GM12878 (cell line): Measurements from ENCODE around the gene DUS3L. TPM values are rescaled to one million over a fixed set of nuclear protein-coding genes. Genes with fewer than 3 reads are reported as not detected.

Experiments used
- ATAC-seq: fragments of 200-7000 bp; cut with Tn5 transposase; 3 replicates; pipeline ENCODE4 v1.9.1; 2020; ENCODE audit warnings: mild to moderate bottlenecking, moderate library complexity
- BruUV-seq: library from RNA; stranded (reverse); fragments of 400-500 nt; replicated peaks from 2 replicates; lab custom pipeline; 2021; lab: Mats Ljungman, UMichigan
- CTCF ChIA-PET: fragments of 300-600 bp; sonication (Branson Sonifier 250); formaldehyde crosslinking; extraction: SDS; loops from one replicate; lab custom pipeline; 2021; ENCODE audit warnings: inconsistent platforms; lab: Yijun Ruan, JAX
- POLR2A ChIA-PET: fragments of 350-600 bp; formaldehyde crosslinking; extraction: SDS; loops from one replicate; lab custom pipeline; 2021; ENCODE audit warnings: inconsistent platforms; lab: Charles Lee
- RAD21 ChIA-PET: fragments of 300-600 bp; sonication (Branson Sonifier 250); formaldehyde crosslinking; loops from one replicate; lab custom pipeline; 2023; ENCODE audit warnings: antibody characterized with exemption; ENCODE audit not compliant: unreplicated experiment; lab: Charles Lee
- SMC1A ChIA-PET: fragments of 300-600 bp; sonication (Branson Sonifier 250); formaldehyde crosslinking; loops from one replicate; lab custom pipeline; 2023; ENCODE audit not compliant: unreplicated experiment, uncharacterized antibody; lab: Charles Lee
- DNase-seq: peaks from one replicate; pipeline ENCODE4 v3.0.0-alpha.2; 2011; ENCODE audit warnings: low read depth, low spot score
- FAIRE-seq: peaks from 3 replicates; lab custom pipeline; 2011; peaks lifted over from hg19 to GRCh38; lab: Jason Lieb, UNC
- H2AFZ ChIP-seq: 2 replicates; pipeline ENCODE4 v1.6.0; 2011; ENCODE audit warnings: low read depth, low read length, control low read depth; ENCODE audit not compliant: control insufficient read depth
- H3K27ac ChIP-seq: 2 replicates; pipeline ENCODE4 v1.5.1; 2011; ENCODE audit warnings: control low read depth; ENCODE audit not compliant: control insufficient read depth, insufficient read depth
- H3K27me3 ChIP-seq, 2 experiments: replicated peaks in 1 of 2; 2 replicates each; pipeline versions ENCODE4 v1.6.0 to v1.6.1; 2011; ENCODE audit warnings: low read length in 1 of 2; ENCODE audit not compliant: control insufficient read depth in 2 of 2, insufficient read depth in 2 of 2
- H3K36me3 ChIP-seq, 2 experiments: 2 replicates each; pipeline ENCODE4 v1.5.1; 2011; ENCODE audit warnings: low read length in 1 of 2; ENCODE audit not compliant: control insufficient read depth in 2 of 2, insufficient read depth in 2 of 2
- H3K4me1 ChIP-seq: 2 replicates; pipeline ENCODE4 v1.6.1; 2011; ENCODE audit warnings: mild to moderate bottlenecking, low read length, moderate library complexity, mixed read lengths; ENCODE audit not compliant: control insufficient read depth, insufficient read depth
- H3K4me2 ChIP-seq: 2 replicates; pipeline ENCODE4 v1.6.0; 2011; ENCODE audit warnings: control low read depth; ENCODE audit not compliant: control insufficient read depth, insufficient read depth
- H3K4me3 ChIP-seq: fragments of 200-600 bp; sonication (generic); 2 replicates; pipeline ENCODE4 v1.5.1; 2016
- H3K79me2 ChIP-seq: 2 replicates; pipeline ENCODE4 v1.6.0; 2011; ENCODE audit warnings: low read length; ENCODE audit not compliant: control insufficient read depth, insufficient read depth
- H3K9ac ChIP-seq: 2 replicates; pipeline ENCODE4 v1.8.0; 2011; ENCODE audit warnings: low read length, control low read depth, mixed read lengths; ENCODE audit not compliant: control insufficient read depth, insufficient read depth
- H3K9me3 ChIP-seq: replicated peaks from 3 replicates; pipeline ENCODE4 v1.5.1; 2011; ENCODE audit warnings: mild to moderate bottlenecking, low read length; ENCODE audit not compliant: control insufficient read depth, insufficient read depth
- H4K20me1 ChIP-seq: 2 replicates; pipeline ENCODE4 v1.6.0; 2011; ENCODE audit not compliant: control insufficient read depth, insufficient read depth
- MYC ChIP-seq: IDR thresholded peaks from 2 replicates; pipeline ENCODE4 v1.6.1; 2011; ENCODE audit warnings: mild to moderate bottlenecking, low read length, moderate library complexity, inconsistent platforms; ENCODE audit not compliant: insufficient read depth, insufficient replicate concordance, insufficient read length, severe bottlenecking
- NR2F1 ChIP-seq: fragments of 450-650 bp; conservative IDR thresholded peaks from 2 replicates; pipeline ENCODE4 v1.6.1; 2017; ENCODE audit warnings: mild to moderate bottlenecking
- RCOR1 ChIP-seq: conservative IDR thresholded peaks from 2 replicates; pipeline ENCODE4 v1.6.1; 2012; ENCODE audit warnings: low read depth, low read length, improper control_type of control experiment
- TCF3 ChIP-seq: IDR thresholded peaks from 2 replicates; pipeline ENCODE4 v1.6.1; 2012; ENCODE audit warnings: low read depth, mild to moderate bottlenecking, low read length, borderline replicate concordance; ENCODE audit not compliant: insufficient read depth
- WGBS: methylation state at CpG from one replicate; pipeline ENCODE4 v1.1.6; 2016; ENCODE audit warnings: low lambda C conversion rate; ENCODE audit not compliant: insufficient replicate concordance, insufficient coverage; ENCODE audit errors: missing lambda C conversion rate; 5-methylcytosine and 5-hydroxymethylcytosine counted together
- in situ Hi-C: fragments of 300-500 bp; cut with MboI; formaldehyde crosslinking; loops from 9 replicates; pipeline ENCODE4 v1.14.3; 2018; ENCODE audit warnings: mixed read lengths
- intact Hi-C: fragments of 100-400 bp; cut with micrococcal nuclease; formaldehyde crosslinking; loops from one replicate; pipeline ENCODE4 v1.14.2; 2022; ENCODE audit not compliant: unreplicated experiment
- polyA plus RNA-seq, 11 experiments: library from polyadenylated mRNA; depleted of rRNA in 4 of 11; unstranded in 6 of 11; stranded (reverse) in 5 of 11; fragments of >200 nt; fragmentation: Nextera tagmentation in 4 of 11; fragmentation: Illumina TruSeq in 1 of 11; extraction: Ambion mirVana in 4 of 11; extraction: Trizol in 1 of 11; gene quantifications; 1 replicate in 1 of 11; 2 replicates in 10 of 11; pipeline versions ENCODE4 v1.2.1 to v1.2.3, GENCODE V29; 2011 to 2016; ENCODE audit warnings: inconsistent platforms in 2 of 11, missing spikeins in 2 of 11, low read depth in 1 of 11
- total RNA-seq, 4 experiments: library from RNA; depleted of rRNA in 3 of 4; stranded (reverse); fragments of >200 nt in 3 of 4; fragmentation: Illumina TruSeq in 1 of 4; extraction: Trizol in 1 of 4; gene quantifications; 2 replicates each; pipeline versions ENCODE4 v1.2.1 to v1.2.3, GENCODE V29; 2013 to 2021
- TF ChIP-seq, protein P1 (sequence below): fragments of 450-650 bp; IDR thresholded peaks from 2 replicates; pipeline ENCODE4 v1.6.1; 2017; ENCODE audit warnings: mild to moderate bottlenecking, moderate library complexity

The DUS3L gene
- total and polyA plus RNA-seq, 10 of the 15 experiments (the other 5 are each of a cell fraction or from before 2014, with no cell fraction given) = 0.64 to 47.6 (median 31.1) TPM

DNA sequence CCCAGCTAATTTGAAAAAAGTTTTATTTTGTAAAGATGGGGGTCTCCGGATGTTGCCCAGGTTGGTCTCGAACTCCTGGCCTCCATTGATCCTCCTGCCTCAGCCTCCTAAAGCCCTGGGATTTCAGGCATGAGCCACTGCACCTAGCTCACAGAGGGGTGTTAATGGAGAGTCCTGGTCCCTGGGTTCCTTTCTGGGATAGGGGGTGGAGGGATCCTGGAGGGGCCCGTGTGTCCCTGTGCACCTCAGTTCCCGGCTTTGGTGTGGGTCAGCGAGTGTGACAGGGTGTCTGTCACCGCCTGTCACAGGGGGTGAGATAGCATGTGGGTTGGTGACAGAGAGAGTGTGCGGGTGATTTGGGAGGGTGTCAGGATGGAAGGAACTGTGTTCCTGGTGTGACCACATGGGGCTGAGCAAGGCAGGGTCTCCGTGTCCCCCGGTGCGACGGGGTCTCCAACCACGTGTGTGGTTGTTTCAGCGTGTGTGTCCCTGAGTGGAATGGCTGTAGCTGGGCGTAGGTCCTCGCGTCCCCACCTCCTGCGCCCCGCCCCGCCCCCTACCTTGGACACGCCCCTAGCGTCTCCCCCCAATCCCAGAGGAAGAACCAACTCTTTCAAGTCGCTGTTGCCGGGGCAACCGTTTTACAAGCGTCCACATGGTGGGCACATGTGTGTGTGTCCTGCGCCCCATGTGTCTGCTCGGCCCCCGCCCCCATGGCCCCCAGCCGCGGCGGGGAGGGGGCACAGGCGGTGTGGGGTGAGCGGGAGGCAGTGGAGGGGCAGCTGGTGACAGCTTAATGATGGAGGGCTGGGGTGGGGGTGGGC lies 11.0 kb upstream of the DUS3L start (continued):
- no peak for TF ChIP-seq MYC
- TF ChIP-seq, protein P1, sequence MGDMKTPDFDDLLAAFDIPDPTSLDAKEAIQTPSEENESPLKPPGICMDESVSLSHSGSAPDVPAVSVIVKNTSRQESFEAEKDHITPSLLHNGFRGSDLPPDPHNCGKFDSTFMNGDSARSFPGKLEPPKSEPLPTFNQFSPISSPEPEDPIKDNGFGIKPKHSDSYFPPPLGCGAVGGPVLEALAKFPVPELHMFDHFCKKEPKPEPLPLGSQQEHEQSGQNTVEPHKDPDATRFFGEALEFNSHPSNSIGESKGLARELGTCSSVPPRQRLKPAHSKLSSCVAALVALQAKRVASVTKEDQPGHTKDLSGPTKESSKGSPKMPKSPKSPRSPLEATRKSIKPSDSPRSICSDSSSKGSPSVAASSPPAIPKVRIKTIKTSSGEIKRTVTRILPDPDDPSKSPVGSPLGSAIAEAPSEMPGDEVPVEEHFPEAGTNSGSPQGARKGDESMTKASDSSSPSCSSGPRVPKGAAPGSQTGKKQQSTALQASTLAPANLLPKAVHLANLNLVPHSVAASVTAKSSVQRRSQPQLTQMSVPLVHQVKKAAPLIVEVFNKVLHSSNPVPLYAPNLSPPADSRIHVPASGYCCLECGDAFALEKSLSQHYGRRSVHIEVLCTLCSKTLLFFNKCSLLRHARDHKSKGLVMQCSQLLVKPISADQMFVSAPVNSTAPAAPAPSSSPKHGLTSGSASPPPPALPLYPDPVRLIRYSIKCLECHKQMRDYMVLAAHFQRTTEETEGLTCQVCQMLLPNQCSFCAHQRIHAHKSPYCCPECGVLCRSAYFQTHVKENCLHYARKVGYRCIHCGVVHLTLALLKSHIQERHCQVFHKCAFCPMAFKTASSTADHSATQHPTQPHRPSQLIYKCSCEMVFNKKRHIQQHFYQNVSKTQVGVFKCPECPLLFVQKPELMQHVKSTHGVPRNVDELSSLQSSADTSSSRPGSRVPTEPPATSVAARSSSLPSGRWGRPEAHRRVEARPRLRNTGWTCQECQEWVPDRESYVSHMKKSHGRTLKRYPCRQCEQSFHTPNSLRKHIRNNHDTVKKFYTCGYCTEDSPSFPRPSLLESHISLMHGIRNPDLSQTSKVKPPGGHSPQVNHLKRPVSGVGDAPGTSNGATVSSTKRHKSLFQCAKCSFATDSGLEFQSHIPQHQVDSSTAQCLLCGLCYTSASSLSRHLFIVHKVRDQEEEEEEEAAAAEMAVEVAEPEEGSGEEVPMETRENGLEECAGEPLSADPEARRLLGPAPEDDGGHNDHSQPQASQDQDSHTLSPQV = no peak

DNA sequence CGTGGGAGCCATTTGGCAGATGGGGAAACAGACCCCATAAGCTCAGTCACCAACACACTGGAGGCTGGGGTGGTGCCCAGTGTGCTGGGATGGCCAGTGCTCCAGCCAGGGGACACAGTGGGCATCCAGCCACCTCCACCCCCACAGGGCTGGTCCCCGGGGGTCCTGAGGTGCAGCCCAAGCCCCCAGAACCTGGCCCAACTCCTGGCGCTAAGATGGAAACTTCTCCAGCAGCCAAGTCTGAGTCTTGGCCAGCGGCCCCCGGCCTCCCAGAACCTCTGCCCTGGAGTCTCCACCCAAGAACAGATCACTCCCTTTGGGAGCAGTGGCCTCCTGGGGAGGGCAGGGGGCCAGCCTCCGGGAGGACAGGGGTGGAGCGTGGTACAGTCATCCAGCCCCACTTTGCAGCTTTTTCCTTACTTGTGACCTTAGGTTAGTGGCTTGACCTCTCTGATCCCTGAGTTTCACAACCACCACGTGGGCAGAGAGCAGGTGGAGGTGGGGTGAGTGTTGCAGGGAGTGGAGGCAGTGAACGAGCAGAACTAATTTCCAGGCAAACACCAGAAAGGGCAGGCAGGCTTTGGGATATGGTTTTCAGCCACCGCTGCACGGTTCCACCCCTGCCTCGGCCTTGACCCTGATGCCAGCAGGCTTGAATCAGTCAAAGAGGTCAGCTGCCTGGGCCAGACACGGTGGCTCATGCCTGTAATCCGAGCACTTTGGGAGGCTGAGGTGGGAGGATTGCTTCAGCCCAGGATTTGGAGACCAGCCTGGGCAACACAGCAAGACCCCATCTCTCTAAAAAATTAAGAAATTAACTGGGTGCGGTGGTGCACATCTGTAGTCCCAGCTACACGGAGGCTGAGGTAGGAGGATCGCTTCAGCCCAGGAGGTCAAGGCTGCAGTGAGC lies 9.7 kb upstream of the DUS3L start:
- ChIA-PET CTCF (interaction anchor here (0.6 to 0.8 kb wide), 2 partner anchors 103 to 329 kb away, joined by 3 read pairs; partner anchors contain the start of gene NDUFA11), RAD21 (no interaction called here), SMC1A (no interaction called here), POLR2A (interaction anchor here (0.5 kb wide), 1 partner anchor 8 kb away, joined by 4 read pairs; no protein-coding TSS in a partner anchor)
- H3K9ac ChIP-seq = no peak overlapping the region
- H3K27me3 ChIP-seq = no peaks in the 10 kb centered on the region; a peak in 2 of 4 replicates
- intact Hi-C loops (loop anchor here (10.0 kb wide), 1 partner anchor 224 kb away; no protein-coding TSS in a partner anchor), in situ Hi-C loops (no loop called here)
- H3K4me2 ChIP-seq = no peak overlapping the region
- TF ChIP-seq RCOR1 = no peak
- TF ChIP-seq NR2F1 = peak; percentile 34; the same call in 1 of the 2 replicates
- no peak for TF ChIP-seq TCF3
- H2AFZ ChIP-seq = no peak overlapping the region
- peaks cover 7% of the 10 kb centered on the region for H3K4me1 ChIP-seq
- H3K27ac ChIP-seq = no peak overlapping the region
- DNase-seq (no peak), FAIRE-seq (no peak), ATAC-seq (no peak)
- BruUV-seq = no TSS peak
- H3K36me3 ChIP-seq = no peaks in the 10 kb centered on the region
- H4K20me1 ChIP-seq = no peaks in the 10 kb centered on the region
- no peaks in the 10 kb centered on the region for H3K9me3 ChIP-seq
- no peaks in the 10 kb centered on the region for H3K79me2 ChIP-seq
- H3K4me3 ChIP-seq = no peak overlapping the region
- 43% methylated on average over 16 of the region's 17 CpGs for WGBS
